Epithelial cell of alveolus of lung (primary cell): ENCODE measurements around the gene MMP7. TPM values are rescaled to one million over a fixed set of nuclear protein-coding genes. Genes with fewer than 3 reads are reported as not detected.

Experiments
- total RNA-seq: library from RNA; depleted of rRNA; stranded (reverse); fragments of >200 nt; gene quantifications from 2 replicates; pipeline ENCODE4 v1.2.1, GENCODE V29; 2015

MMP7 gene
- total RNA-seq, result 2.5 TPM in 1 of 2 replicates, not detected in the other

DNA sequence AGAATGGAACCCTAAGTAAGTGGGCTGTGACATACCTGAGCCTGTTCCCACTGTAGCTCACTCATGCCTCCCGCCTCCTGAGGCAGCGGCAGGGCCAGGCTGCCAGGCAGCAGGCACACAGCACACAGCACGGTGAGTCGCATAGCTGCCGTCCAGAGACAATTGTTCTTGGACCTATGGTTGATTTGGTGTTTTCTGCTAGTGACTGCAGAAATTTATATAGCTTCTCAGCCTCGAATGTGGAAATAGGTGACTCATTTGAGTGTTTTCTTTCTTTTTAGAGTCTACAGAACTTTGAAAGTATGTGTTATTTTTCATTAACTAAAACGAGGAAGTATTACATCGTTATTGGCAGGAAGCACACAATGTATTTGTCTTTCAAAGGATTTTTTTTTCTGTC lies at the start of gene MMP7:
Gene MMP7 (minus strand): TSS at position 190 of the 400 bp plus-strand sequence. CDS start 47 bp downstream, at position 143.

Other genes with a start within 250 kb of the MMP7 start
- gene BIRC3, start 213.3 kb downstream of the MMP7 start, total RNA-seq, result 0.72 and 3.7 TPM in 2 replicates
- 44.7 and 50.0 TPM in 2 replicates for gene BIRC2, start 183.5 kb downstream of the MMP7 start, total RNA-seq
- 106 and 127 TPM in 2 replicates for gene TMEM123, start 78.0 kb downstream of the MMP7 start, total RNA-seq
- gene MMP20, start 94.6 kb upstream of the MMP7 start, total RNA-seq, result not detected in 2 replicates
- not detected in 2 replicates for gene MMP27, start 175.0 kb upstream of the MMP7 start, total RNA-seq
- under 0.01 TPM in 1 of 2 replicates, not detected in the other for gene MMP8, start 194.2 kb upstream of the MMP7 start, total RNA-seq
- 0.26 TPM in 1 of 2 replicates, not detected in the other for gene MMP10, start 249.9 kb upstream of the MMP7 start, total RNA-seq